HAP-1 (cell line): Measurements from ENCODE around the gene ZNF593.

ENCODE experiments used
- DNase-seq, 2 experiments: peaks; one replicate each; pipeline ENCODE4 v3.0.0-alpha.2; 2016 to 2020; ENCODE audit warnings: low spot score in 2 of 2
- H3K27me3 ChIP-seq: fragments of 250-450 bp; sonication (Bioruptor Pico); 2 replicates; pipeline ENCODE4 v1.5.1; 2020; ENCODE audit warnings: low read depth, mild to moderate bottlenecking, moderate library complexity
- H3K36me3 ChIP-seq: fragments of 250-450 bp; sonication (Bioruptor Pico); replicated peaks from 2 replicates; pipeline ENCODE4 v1.5.1; 2020; ENCODE audit warnings: mild to moderate bottlenecking
- H3K4me1 ChIP-seq: fragments of 250-450 bp; sonication (Bioruptor Pico); 2 replicates; pipeline ENCODE4 v1.5.1; 2020; ENCODE audit warnings: mild to moderate bottlenecking
- H3K4me3 ChIP-seq: fragments of 250-450 bp; sonication (Bioruptor Pico); 2 replicates; pipeline ENCODE4 v1.5.1; 2020; ENCODE audit warnings: mild to moderate bottlenecking, moderate library complexity
- H3K9me3 ChIP-seq: fragments of 250-450 bp; sonication (Bioruptor Pico); 2 replicates; pipeline ENCODE4 v1.5.1; 2020; ENCODE audit warnings: mild to moderate bottlenecking, moderate library complexity
- in situ Hi-C: fragments of 300-500 bp; cut with MboI; formaldehyde crosslinking; loops from 3 replicates; pipeline ENCODE4 v1.14.3; 2020; ENCODE audit warnings: low sequenced_read_pairs, inconsistent platforms, mixed read lengths

ZNF593 gene

DNA sequence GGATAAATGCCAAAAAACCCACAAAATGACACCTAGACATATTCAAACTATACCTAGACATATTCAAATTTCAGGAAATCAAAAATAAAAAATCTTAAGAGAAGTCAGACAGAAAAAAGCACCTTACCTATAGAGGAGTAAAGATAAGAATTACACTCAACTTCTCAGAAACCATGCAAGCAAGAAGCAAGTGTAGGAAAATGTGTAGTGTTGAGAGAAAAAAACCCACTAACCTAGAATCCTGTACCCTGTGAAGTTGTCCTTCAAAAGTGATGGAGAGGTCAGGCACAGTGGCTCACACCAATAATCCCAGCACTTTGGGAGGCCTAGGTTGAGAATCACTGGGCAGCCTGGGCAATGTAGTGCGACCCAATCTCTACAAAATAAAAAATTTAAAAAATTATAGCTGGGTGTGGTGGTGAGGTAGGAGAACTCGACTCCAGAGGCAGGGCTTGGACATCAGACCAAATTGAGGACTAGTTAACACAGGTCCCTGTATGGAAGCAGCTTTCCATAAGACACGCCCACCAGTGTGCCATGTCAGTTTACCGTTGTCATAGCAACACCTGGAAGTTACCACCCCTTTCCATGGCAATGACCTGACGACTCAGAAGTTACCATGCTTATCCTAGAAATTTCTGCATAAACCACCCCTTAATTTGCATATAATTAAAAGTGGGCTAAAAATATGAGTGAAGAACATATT lies 37.4 kb upstream of the ZNF593 start:
- DNase-seq, result peak in 1 of 2 experiments; percentile 32
- in situ Hi-C loops, result no loop called here
- H3K36me3 ChIP-seq, result no peaks in the 10 kb centered on the region
- H3K4me1 ChIP-seq, result no peaks in the 10 kb centered on the region
- no peak overlapping the region for H3K4me3 ChIP-seq
- H3K27me3 ChIP-seq, result no peaks in the 10 kb centered on the region
- no peaks in the 10 kb centered on the region for H3K9me3 ChIP-seq

DNA sequence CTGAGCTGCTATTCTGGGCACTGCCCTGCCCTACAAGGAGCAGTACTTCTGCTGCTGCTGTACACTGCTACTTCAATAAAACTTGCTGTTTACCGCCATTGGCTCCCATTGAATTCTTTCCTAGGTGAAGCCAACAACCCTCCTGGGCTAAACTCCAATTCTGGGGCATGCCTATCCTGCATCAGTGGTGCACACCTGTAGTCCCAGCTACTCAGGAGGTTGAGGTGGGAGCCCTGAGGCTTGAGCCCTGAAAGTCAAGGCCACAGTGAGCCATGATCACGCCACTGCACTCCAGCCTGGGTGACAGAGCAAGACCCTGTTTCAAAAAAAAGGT lies 36.9 kb upstream of the ZNF593 start:
- Histone ChIP-seq H3K9me3 (no peaks in the 10 kb centered on the region), H3K36me3 (no peaks in the 10 kb centered on the region), H3K27me3 (no peaks in the 10 kb centered on the region), H3K4me3 (no peak overlapping the region), H3K4me1 (no peaks in the 10 kb centered on the region)
- in situ Hi-C loops, result no loop called here
- no peak for DNase-seq

DNA sequence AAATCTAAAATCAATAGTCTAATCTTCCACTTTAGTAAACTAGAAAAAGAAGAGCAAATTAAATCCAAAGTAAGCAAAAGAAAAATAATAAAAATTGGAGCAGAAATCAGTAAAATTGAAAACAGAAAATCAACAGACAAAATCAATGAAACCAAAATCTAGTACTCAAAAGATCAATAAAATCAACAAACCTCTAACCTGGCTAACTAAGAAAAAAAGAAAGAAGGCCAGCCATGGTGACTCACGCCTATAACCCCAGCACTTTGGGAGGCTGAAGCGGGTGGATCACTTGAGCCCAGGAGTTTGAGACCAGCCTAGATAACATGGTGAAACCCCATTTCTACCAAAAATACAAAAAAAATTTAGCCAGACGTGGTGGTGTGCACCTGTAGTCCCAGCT lies 35.2 kb upstream of the ZNF593 start:
- in situ Hi-C loops, result no loop called here
- Histone ChIP-seq H3K36me3 (no peaks in the 10 kb centered on the region), H3K9me3 (no peaks in the 10 kb centered on the region), H3K27me3 (no peaks in the 10 kb centered on the region), H3K4me3 (no peak overlapping the region), H3K4me1 (no peaks in the 10 kb centered on the region)
- DNase-seq, result no peak

DNA sequence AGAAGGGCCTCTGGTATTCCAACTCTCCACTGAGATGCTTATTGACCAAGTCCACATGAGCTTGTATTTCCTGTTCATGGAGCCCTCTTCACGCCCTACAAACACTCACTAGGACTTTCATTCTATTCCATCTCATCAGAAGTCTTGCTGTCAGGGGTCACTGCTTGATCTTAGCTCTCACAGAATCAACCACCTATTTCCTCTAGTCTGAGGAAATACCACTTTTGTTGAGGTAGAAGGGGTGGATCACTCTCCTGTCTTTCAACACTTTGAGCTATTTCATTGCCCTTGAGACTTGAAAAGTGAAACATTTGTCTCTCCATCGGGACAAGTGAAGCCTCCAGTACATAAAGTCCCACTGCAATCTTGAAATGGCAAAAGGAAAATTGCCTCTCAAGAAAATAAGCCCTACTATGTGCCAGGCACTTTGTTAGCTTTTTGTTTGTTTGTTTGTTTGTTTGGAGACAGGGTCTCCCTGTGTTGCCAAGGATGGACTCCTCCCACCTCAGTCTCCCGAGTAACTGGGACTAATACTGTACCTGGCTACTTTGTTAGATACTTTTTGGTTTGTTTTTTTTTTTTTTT lies 30.6 kb upstream of the ZNF593 start:
- H3K4me1 ChIP-seq, result no peaks in the 10 kb centered on the region
- H3K4me3 ChIP-seq, result no peak overlapping the region
- in situ Hi-C loops, result no loop called here
- no peak for DNase-seq
- H3K9me3 ChIP-seq, result no peaks in the 10 kb centered on the region
- no peaks in the 10 kb centered on the region for H3K27me3 ChIP-seq
- no peaks in the 10 kb centered on the region for H3K36me3 ChIP-seq

DNA sequence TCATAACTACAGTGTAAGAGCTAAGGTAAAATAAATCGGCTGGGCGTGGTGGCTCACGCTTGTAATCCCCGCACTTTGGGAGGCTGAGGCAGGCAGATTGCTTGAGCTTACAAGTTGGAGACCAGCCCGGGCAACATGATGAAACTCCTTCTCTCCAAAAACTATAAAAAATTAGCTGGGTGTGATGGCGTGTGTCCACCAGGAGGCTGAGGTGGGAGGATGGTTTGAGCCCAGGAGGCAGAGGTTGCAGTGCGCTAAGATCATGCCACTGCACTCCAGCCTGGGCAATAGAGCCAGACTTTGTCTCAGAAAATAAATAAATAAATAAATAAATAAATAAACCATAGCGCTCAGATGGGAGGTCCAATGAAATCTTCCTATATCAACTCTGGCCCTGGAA lies 27.5 kb upstream of the ZNF593 start:
- in situ Hi-C loops, result no loop called here
- Histone ChIP-seq H3K36me3 (no peaks in the 10 kb centered on the region), H3K27me3 (no peaks in the 10 kb centered on the region), H3K4me1 (no peaks in the 10 kb centered on the region), H3K9me3 (no peaks in the 10 kb centered on the region), H3K4me3 (no peak overlapping the region)
- DNase-seq, result no peak

DNA sequence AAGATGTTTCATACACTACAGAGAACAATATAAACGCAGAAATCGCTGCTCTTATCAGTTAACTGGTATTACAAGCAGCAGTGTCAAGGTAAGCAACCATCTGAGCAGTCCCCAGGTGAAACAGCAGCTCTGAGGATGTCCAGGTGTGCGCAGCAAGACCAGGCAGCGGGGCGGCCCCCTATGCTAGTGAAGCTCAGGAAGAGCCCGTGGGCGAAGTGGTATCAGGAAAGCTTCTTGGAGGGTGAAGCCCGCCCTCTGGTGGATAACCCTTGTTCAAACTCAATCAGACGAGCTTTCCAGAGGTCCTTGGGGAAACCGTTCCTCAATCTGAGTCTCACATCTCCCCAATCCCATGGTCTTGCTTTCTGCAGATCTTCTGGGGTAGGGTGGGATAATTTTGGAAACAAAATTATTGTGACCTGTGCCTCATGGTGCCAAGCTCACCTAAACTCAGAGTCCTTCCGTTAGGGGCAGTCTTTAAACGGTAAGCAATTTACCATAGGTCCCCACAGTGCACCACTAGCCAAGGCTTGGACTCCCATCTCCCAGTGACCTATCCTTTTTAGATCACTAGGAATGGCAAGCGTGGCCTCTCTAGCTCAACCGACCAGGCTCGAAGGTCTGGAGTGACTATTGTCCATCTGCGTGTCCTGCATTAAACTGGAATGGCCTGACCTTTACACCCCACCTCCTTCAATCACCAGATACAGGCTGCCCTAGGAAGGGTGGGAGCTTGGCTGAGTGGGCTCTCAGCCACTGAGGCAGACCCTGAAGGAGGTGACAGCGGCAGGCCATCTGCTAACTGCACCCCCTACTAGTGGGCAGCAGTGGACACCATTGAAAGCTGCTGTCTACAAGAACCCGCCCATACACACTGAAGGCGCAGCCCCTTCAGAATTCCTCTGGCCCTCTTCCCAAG lies 24.4 kb upstream of the ZNF593 start:
- Histone ChIP-seq H3K9me3 (no peaks in the 10 kb centered on the region), H3K4me1 (no peaks in the 10 kb centered on the region), H3K4me3 (no peak overlapping the region), H3K36me3 (no peaks in the 10 kb centered on the region), H3K27me3 (0 out of 2 replicates have a peak, but pooled peaks cover 2% of the 10 kb centered on the region)
- in situ Hi-C loops, result loop anchor here (5.0 kb wide), 1 partner anchor 38 kb away; no protein-coding TSS in a partner anchor
- peak; percentile 84 to 88 for DNase-seq

DNA sequence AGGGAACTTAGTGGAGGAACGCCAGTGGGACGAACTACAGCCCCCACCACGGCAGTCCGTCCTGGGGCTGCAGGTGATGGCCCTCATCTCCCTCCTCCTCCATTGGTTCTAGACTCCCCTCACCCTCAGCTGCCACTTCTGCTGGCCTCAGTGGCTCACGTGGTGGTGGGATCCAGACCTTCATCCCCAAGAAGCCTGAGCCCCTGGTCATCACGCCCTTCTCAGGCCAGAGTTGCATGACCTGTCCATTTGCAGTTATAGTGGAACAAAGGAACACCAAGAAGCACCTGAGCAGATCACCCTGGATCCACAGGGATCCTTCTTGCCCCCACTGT lies 23.8 kb upstream of the ZNF593 start:
- in situ Hi-C loops, result loop anchor here (5.0 kb wide), 1 partner anchor 39 kb away; no protein-coding TSS in a partner anchor

DNA sequence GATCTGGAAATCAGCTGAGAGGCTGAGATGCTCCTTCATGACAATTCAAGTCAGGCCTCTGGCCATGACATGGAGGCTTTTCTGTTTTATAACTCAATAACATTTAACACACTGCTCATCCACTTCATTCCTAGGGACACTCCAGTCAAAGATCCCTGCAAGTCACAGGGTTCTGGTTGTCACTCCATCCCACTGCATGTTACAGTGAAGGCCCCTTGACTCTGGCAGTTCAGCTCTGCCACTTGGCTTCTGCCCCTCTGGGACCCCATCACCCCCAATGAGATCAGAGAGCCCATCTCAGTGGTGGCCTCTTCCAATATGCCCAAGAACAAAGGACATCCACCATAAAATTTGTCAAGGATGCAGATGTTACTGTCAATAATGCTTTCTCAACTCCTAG lies 20.8 kb upstream of the ZNF593 start:
- DNase-seq, result peak in 1 of 2 experiments; percentile 1
- in situ Hi-C loops, result loop anchor here (5.0 kb wide), 1 partner anchor 42 kb away; no protein-coding TSS in a partner anchor
- no peaks in the 10 kb centered on the region for H3K9me3 ChIP-seq
- no peaks in the 10 kb centered on the region for H3K4me1 ChIP-seq
- no peak overlapping the region for H3K4me3 ChIP-seq
- 0 out of 2 replicates have a peak, but pooled peaks cover 2% of the 10 kb centered on the region for H3K27me3 ChIP-seq
- no peaks in the 10 kb centered on the region for H3K36me3 ChIP-seq

More for the DNA sequence above, 23.8 kb upstream of the ZNF593 start:
- no peak for DNase-seq
- Histone ChIP-seq H3K27me3 (0 out of 2 replicates have a peak, but pooled peaks cover 2% of the 10 kb centered on the region), H3K4me1 (no peaks in the 10 kb centered on the region), H3K4me3 (no peak overlapping the region), H3K9me3 (no peaks in the 10 kb centered on the region), H3K36me3 (no peaks in the 10 kb centered on the region)

DNA sequence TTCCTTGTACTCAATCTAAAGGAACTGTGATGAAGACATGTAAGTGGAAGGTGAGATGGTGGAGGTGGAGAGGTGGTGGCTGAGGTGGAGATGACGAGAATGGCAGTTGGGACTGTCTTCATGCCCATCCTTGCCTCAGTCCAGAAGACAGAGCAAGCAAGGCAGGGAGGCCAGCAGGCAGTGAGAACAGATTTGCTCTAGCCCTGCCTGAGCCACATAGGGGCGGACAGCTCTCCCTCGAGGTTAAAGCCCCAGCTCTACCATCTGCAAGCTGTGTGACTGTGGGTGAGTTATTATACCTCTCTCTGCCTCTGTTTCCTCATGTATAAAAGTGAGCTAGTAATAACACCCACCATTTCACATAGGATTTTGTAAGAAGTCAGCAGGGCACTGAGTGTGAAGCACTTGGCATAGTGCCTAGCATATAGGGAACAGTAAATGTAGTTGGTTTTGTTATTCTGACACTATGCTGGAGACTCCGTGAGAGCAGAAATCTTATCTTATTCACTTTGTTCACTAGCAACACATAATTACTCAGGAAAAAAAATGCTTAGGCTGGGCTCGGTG lies 15.7 kb upstream of the ZNF593 start:
- in situ Hi-C loops, result no loop called here
- Histone ChIP-seq H3K4me1 (peaks cover 8% of the 10 kb centered on the region), H3K4me3 (no peak overlapping the region), H3K27me3 (0 out of 2 replicates have a peak, but pooled peaks cover 2% of the 10 kb centered on the region), H3K36me3 (no peaks in the 10 kb centered on the region), H3K9me3 (no peaks in the 10 kb centered on the region)
- no peak for DNase-seq

DNA sequence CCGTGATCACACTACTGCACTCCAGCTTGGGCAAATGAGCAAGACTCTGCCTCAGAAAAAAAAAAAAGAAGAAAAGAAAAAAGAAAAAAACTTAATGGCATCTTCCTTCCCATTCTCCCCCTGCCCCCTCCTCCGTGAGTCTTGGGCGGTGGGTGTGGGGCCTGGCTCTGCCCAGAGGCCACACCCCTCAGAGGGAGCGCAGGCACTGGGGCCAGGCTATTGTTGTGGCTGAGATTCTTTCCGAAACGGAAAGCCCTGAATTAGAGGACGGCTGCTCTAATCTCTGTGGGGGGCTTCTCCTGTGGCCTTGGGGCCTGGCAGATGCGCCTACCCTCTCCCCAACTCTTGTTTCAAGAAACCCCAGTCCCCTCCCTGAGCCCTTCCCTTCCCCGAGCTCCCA lies 15.0 kb upstream of the ZNF593 start:
- Histone ChIP-seq H3K4me1 (peaks cover 8% of the 10 kb centered on the region), H3K4me3 (no peak overlapping the region), H3K36me3 (no peaks in the 10 kb centered on the region), H3K9me3 (no peaks in the 10 kb centered on the region), H3K27me3 (0 out of 2 replicates have a peak, but pooled peaks cover 2% of the 10 kb centered on the region)
- in situ Hi-C loops, result loop anchor here (5.0 kb wide), 1 partner anchor 112 kb away; no protein-coding TSS in a partner anchor
- peak in 1 of 2 experiments; percentile 48 for DNase-seq

DNA sequence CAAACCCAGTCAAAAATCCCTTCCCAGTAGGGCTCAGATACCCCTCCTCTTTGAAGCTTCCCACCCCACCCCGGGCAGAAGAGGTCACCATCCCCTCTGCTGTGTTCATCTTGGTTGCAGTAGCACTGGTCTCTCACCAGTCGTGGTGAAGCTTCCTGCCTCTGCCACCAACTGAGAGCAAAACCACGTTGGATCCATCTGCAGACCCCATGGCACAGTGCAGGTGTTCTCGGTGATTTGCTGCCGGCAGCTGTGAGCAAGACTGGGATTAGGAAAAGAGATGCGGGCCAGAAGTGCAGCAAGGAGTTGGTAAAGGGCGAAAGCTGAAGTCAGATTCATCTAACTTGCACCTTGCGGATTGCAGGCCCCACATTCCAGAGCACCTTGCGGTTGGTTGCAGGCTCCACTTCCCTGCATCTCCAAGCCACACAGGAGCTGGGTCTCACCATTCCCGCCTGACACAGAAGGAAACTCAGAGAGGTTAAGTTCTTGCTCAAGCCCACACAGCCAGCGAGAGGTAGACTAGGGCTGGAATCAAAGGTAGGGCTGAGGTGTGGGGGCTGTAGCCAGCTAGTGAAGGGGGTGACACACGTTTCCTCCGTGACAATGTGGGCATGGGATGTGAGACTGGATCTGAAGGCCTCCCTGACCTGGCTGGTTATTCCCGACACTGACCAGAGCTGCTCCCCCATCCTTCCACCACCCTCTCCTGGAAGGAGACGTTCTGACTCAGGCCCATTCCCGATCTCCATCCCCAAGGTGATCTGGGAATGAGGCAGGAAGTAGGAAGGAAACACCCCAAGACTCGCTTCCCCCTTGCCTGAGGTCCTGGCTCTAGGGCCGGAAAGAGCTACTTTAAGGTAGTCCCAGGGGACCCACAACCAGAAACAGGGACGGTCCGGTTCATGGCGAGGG lies 14.1 kb upstream of the ZNF593 start:
- H3K36me3 ChIP-seq, result no peaks in the 10 kb centered on the region
- H3K9me3 ChIP-seq, result no peaks in the 10 kb centered on the region
- no peaks in the 10 kb centered on the region for H3K27me3 ChIP-seq
- H3K4me3 ChIP-seq, result no peak overlapping the region
- peaks cover 8% of the 10 kb centered on the region for H3K4me1 ChIP-seq
- DNase-seq, result no peak
- in situ Hi-C loops, result loop anchor here (5.0 kb wide), 1 partner anchor 113 kb away; no protein-coding TSS in a partner anchor

DNA sequence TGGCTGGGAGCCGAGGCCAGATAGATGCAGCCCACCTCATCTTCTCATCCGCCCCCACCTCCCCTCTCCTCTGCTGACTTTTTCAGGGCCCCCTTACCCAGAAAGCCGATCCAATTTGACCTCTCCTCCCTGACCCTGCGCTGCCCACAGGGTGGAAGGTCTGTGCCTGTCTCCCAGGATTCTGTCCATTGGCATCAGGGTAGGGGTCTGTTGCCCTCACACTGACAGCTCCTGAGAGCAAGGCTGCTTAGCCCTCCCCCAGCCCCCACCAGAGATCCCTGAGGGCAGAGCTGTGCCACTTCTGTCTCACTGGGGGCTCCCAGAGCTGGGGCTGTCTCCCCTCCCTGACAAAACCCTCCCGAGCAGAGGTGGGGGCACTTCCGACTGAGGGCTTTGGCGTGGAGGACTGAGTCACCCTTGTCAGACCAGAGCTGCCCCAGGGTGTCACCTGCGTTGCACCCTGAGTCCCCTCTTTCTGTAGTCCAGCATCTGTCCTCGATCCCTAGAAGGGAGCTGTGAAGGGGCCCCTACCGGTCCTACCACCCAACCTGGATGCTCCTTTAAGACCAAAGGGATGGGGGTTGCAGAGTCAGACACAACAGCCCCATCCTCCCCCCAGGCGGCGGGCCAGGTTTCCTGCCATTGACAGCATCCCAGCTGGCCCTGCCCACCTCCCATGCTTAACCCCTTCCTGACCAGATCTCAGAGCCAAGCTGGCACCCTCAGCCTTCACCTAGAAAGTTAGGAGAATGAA lies 13.2 kb upstream of the ZNF593 start:
- Histone ChIP-seq H3K4me3 (no peak overlapping the region), H3K27me3 (no peaks in the 10 kb centered on the region), H3K4me1 (peaks cover 11% of the 10 kb centered on the region), H3K9me3 (no peaks in the 10 kb centered on the region), H3K36me3 (no peaks in the 10 kb centered on the region)
- peak in 1 of 2 experiments; percentile 50 for DNase-seq
- in situ Hi-C loops, result loop anchor here (5.0 kb wide), 1 partner anchor 114 kb away; no protein-coding TSS in a partner anchor
